ENCODE measurements around the gene TRIM45. TPM values are rescaled to one million over a fixed set of nuclear protein-coding genes. Genes with fewer than 3 reads are reported as not detected.

TRIM45 gene
- total RNA-seq, 1 experiment from 2014 or later: 11.7 TPM

DNA sequence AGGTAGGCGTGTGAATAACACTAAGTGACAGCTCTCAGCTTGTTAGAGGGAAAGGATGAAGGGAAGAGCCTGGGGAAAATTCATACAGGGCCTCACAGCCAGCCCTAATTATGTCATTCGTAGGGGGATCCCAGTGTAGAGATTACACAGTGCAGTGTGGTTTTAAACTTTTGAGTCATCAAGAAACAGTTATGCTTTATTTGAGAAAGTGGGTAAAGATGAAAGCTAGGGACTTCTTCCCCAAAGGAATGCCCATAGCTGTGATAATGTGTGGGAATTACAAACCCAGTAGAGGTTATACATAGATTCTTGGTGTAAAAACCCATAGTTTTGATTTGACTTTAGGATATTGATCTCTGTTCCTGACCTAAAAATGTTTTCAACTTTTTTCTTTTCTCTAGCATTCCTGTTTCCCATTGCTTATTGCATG is 59.5 kb downstream of the TRIM45 start:
- H3K4me2 ChIP-seq (ENCODE audit: insufficient read depth, insufficient read length, low read length): no peak overlapping the region
- H2AK5ac ChIP-seq (ENCODE audit: insufficient read length, low read length): no peak overlapping the region
- no peak overlapping the region for H3K27ac ChIP-seq (ENCODE audit: insufficient read length, low read depth, low read length)
- Mint-ChIP-seq H3K9me3 (no peaks in the 10 kb centered on the region), H3K36me3 (ENCODE audit: insufficient read depth in 1 of 3, low read depth in 3 of 3) (peaks cover 13 to 47% (median 45%) of the 10 kb centered on the region in 3 experiments; a peak in 6 of 7 replicates), H3K27me3 (ENCODE audit: low read depth) (no peaks in the 10 kb centered on the region), H3K4me3 (no peak overlapping the region; a peak in 1 of 5 replicates), H3K27ac (no peak overlapping the region; a peak in 1 of 7 replicates), H3K4me1 (peaks cover 12 to 19% of the 10 kb centered on the region in 2 experiments)
- no peaks in the 10 kb centered on the region for H3K79me2 ChIP-seq (ENCODE audit: insufficient read depth, low read length)
- H3K23ac ChIP-seq (ENCODE audit: insufficient read length, low read depth, low read length): no peak overlapping the region
- H3K27me3 ChIP-seq (ENCODE audit: insufficient read depth, low read length): no peaks in the 10 kb centered on the region
- H3T11ph ChIP-seq (ENCODE audit: low read length): no peak overlapping the region
- H2BK5ac ChIP-seq (ENCODE audit: insufficient read length, low read length): no peak overlapping the region
- no peak overlapping the region for H3K56ac ChIP-seq (ENCODE audit: insufficient read length, low read depth, low read length)
- WGBS (ENCODE audit: extremely low coverage, insufficient read length, low lambda C conversion rate): no CpG with 5 or more reads among the region's 2 CpGs
- no peaks in the 10 kb centered on the region for H3K9me3 ChIP-seq (ENCODE audit: control insufficient read depth, low read depth, low read length)
- no peak overlapping the region for H4K8ac ChIP-seq (replicated peaks; ENCODE audit: insufficient read length, low read depth, low read length)
- H4K91ac ChIP-seq (ENCODE audit: insufficient read length, low read depth, low read length): no peak overlapping the region
- no peak overlapping the region for H4K5ac ChIP-seq (ENCODE audit: insufficient read length, low read depth, low read length)
- no peak overlapping the region for H3K14ac ChIP-seq (ENCODE audit: insufficient read depth, low read length)
- peaks cover 17% of the 10 kb centered on the region for H3K23me2 ChIP-seq (ENCODE audit: insufficient read length, low read depth, low read length, poor library complexity, severe bottlenecking)
- H4K20me1 ChIP-seq (ENCODE audit: control insufficient read depth, insufficient read depth, insufficient read length): no peaks in the 10 kb centered on the region
- no peak overlapping the region for H3K4ac ChIP-seq (ENCODE audit: low read depth, low read length)
- no peak overlapping the region for H2AFZ ChIP-seq (ENCODE audit: low read length)
- no peak overlapping the region for H2BK20ac ChIP-seq (ENCODE audit: low read depth, low read length, poor library complexity, severe bottlenecking)
- H3K79me1 ChIP-seq (ENCODE audit: insufficient read depth, low read depth, low read length, poor library complexity, severe bottlenecking): no peaks in the 10 kb centered on the region
- no peak for DNase-seq
- no peak overlapping the region for H2BK120ac ChIP-seq (ENCODE audit: low read depth, low read length, poor library complexity, severe bottlenecking)
- H3K4me1 ChIP-seq (ENCODE audit: insufficient read depth, low read length): no peaks in the 10 kb centered on the region
- H2BK15ac ChIP-seq (ENCODE audit: low read depth, low read length): no peak overlapping the region
- H2BK12ac ChIP-seq (ENCODE audit: insufficient read length, low read depth, low read length): no peak overlapping the region
- no peak overlapping the region for H3K9ac ChIP-seq (ENCODE audit: extremely low read depth, insufficient read length, low read length)
- H3K18ac ChIP-seq (ENCODE audit: insufficient read length, low read depth, low read length): no peak overlapping the region
- TF ChIP-seq, protein P1, sequence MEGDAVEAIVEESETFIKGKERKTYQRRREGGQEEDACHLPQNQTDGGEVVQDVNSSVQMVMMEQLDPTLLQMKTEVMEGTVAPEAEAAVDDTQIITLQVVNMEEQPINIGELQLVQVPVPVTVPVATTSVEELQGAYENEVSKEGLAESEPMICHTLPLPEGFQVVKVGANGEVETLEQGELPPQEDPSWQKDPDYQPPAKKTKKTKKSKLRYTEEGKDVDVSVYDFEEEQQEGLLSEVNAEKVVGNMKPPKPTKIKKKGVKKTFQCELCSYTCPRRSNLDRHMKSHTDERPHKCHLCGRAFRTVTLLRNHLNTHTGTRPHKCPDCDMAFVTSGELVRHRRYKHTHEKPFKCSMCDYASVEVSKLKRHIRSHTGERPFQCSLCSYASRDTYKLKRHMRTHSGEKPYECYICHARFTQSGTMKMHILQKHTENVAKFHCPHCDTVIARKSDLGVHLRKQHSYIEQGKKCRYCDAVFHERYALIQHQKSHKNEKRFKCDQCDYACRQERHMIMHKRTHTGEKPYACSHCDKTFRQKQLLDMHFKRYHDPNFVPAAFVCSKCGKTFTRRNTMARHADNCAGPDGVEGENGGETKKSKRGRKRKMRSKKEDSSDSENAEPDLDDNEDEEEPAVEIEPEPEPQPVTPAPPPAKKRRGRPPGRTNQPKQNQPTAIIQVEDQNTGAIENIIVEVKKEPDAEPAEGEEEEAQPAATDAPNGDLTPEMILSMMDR (conservative IDR thresholded peaks at IDR 0.05): no peak

Small RNA genes lying within 50 kb of the gene (microRNA-seq; reads per million reads assigned to microRNA genes)
- gene MIR942 (ENCODE audit: borderline microRNAs expressed): 11.7 reads per million, percentile 49 among the genes with 10 or more reads in this experiment

Other genes with a start within 250 kb of the TRIM45 start
- gene PTGFRN, start 211.8 kb downstream of the TRIM45 start, total RNA-seq (2021): 26.3 and 31.7 TPM in 2 replicates
- 1.5 and 1.8 TPM in 2 replicates for gene CD101, start 120.0 kb downstream of the TRIM45 start, total RNA-seq (2021)
- 83.5 and 86.4 TPM in 2 replicates for gene TTF2, start 61.4 kb downstream of the TRIM45 start, total RNA-seq (2021)
- gene VTCN1, start 89.2 kb upstream of the TRIM45 start, total RNA-seq (2021): 0.09 and 0.33 TPM in 2 replicates
- 24.0 and 25.4 TPM in 2 replicates for gene MAN1A2, start 245.7 kb upstream of the TRIM45 start, total RNA-seq (2021)

Measured in H9 (cell line).